ENCODE data around the gene SAPCD1. TPM values are rescaled to one million over a fixed set of nuclear protein-coding genes. Genes with fewer than 3 reads are reported as not detected.

The SAPCD1 gene
- total RNA-seq, 3 donors from 2014 or later = 1.6 to 2.0 TPM; not detected in 1

- DNase-seq (ENCODE audit: low spot score in 2 of 2) = no peak
- intact Hi-C loops (cut with DNase I; ENCODE audit: low total_unique reads) = no loop called here
- H3K27me3 ChIP-seq = no peaks in the 10 kb centered on the region
- H3K4me1 ChIP-seq = peaks cover 3 to 6% of the 10 kb centered on the region in 2 donors
- no peaks in the 10 kb centered on the region for H3K9me3 ChIP-seq
- TF ChIP-seq POLR2A (IDR thresholded peaks at IDR 0.05) = no peak
- no peak for TF ChIP-seq POLR2AphosphoS5 (IDR thresholded peaks at IDR 0.05)
- no peak for TF ChIP-seq CTCF (IDR thresholded peaks at IDR 0.05)
- H3K36me3 ChIP-seq = peaks cover 4% of the 10 kb centered on the region
- H3K27ac ChIP-seq = no peak overlapping the region
- H3K4me3 ChIP-seq = no peak overlapping the region
Observed at GRCh38 chr6:31722173-31722572, 40.3 kb upstream of the SAPCD1 start.

GRCh38 chr6:31723245-31723979, 39.0 kb upstream of the SAPCD1 start, which contains the start of gene MPIG6B:
TSS of gene MPIG6B (plus strand) at chr6:31723373. CDS start at chr6:31723384, 11 bp downstream.
- H3K36me3 ChIP-seq = peaks cover 6% of the 10 kb centered on the region
- H3K4me3 ChIP-seq = no peak within 1 kb of the TSS
- H3K4me1 ChIP-seq = no peaks in the 10 kb centered on the region
- H3K27ac ChIP-seq = no peak within 1 kb of the TSS
- no peaks in the 10 kb centered on the region for H3K27me3 ChIP-seq
- no peaks in the 10 kb centered on the region for H3K9me3 ChIP-seq
- intact Hi-C loops (cut with DNase I; ENCODE audit: low total_unique reads) = no loop called here
- TF ChIP-seq CTCF (IDR thresholded peaks at IDR 0.05) (no peak), POLR2AphosphoS5 (IDR thresholded peaks at IDR 0.05) (no peak), POLR2A (IDR thresholded peaks at IDR 0.05) (no peak)
- no peak for DNase-seq (ENCODE audit: low spot score in 2 of 2)

GRCh38 chr6:31723980-31724691, 38.3 kb upstream of the SAPCD1 start:
- no peak for TF ChIP-seq POLR2A (IDR thresholded peaks at IDR 0.05)
- Histone ChIP-seq H3K4me3 (no peak overlapping the region), H3K4me1 (no peaks in the 10 kb centered on the region), H3K27ac (no peak overlapping the region), H3K27me3 (no peaks in the 10 kb centered on the region), H3K9me3 (no peaks in the 10 kb centered on the region), H3K36me3 (peaks cover 6% of the 10 kb centered on the region)
- intact Hi-C loops (cut with DNase I; ENCODE audit: low total_unique reads) = no loop called here
- DNase-seq (ENCODE audit: low spot score in 2 of 2) = no peak

GRCh38 chr6:31725502-31726350, 36.7 kb upstream of the SAPCD1 start:
- Histone ChIP-seq H3K4me1 (peaks cover 0 to 4% of the 10 kb centered on the region in 2 donors), H3K27ac (peak overlapping the region in 1 of 2 donors; percentile 12), H3K36me3 (peaks cover 6% of the 10 kb centered on the region), H3K27me3 (no peaks in the 10 kb centered on the region), H3K9me3 (no peaks in the 10 kb centered on the region), H3K4me3 (no peak overlapping the region)
- TF ChIP-seq CTCF (IDR thresholded peaks at IDR 0.05) (no peak), POLR2AphosphoS5 (IDR thresholded peaks at IDR 0.05) (no peak), POLR2A (IDR thresholded peaks at IDR 0.05) (no peak)
- no peak for DNase-seq (ENCODE audit: low spot score in 2 of 2)
- intact Hi-C loops (cut with DNase I; ENCODE audit: low total_unique reads) = loop anchor here (5.0 kb wide), 1 partner anchor 107 kb away; no protein-coding TSS in a partner anchor

- intact Hi-C loops (cut with DNase I; ENCODE audit: low total_unique reads) = loop anchor here (5.0 kb wide), 1 partner anchor 105 kb away; no protein-coding TSS in a partner anchor
- Histone ChIP-seq H3K27ac (peak overlapping the region; percentile 58 to 97), H3K27me3 (no peaks in the 10 kb centered on the region), H3K9me3 (no peaks in the 10 kb centered on the region), H3K4me3 (no peak overlapping the region), H3K36me3 (peaks cover 6% of the 10 kb centered on the region), H3K4me1 (peaks cover 0 to 5% of the 10 kb centered on the region in 2 donors)
- TF ChIP-seq CTCF (IDR thresholded peaks at IDR 0.05) (no peak), POLR2A (IDR thresholded peaks at IDR 0.05) (no peak)
- no peak for DNase-seq (ENCODE audit: low spot score in 2 of 2)
Observed at GRCh38 chr6:31727034-31727716, 35.3 kb upstream of the SAPCD1 start.
